SK-N-SH treated with all-trans-retinoic acid at 6 μM for 48 hours (cell line): ENCODE measurements around the gene CPXM2.

Experiments
- CREB5 ChIP-seq: fragments of 250-450 bp; sonication (Bioruptor Pico); IDR thresholded peaks from 2 replicates; pipeline ENCODE4 v1.5.1; 2020; ENCODE audit warnings: low read depth, mild to moderate bottlenecking, moderate library complexity
- GLIS3 ChIP-seq: fragments of 250-450 bp; sonication (Bioruptor Pico); IDR thresholded peaks from 2 replicates; pipeline ENCODE4 v1.5.0; 2020; ENCODE audit warnings: mild to moderate bottlenecking, moderate library complexity
- ISL1 ChIP-seq: fragments of 250-450 bp; sonication (Bioruptor Pico); IDR thresholded peaks from 2 replicates; pipeline ENCODE4 v2.1.2; 2022; ENCODE audit warnings: mild to moderate bottlenecking, moderate library complexity
- OSR1 ChIP-seq: fragments of 250-450 bp; sonication (Bioruptor Pico); IDR thresholded peaks from 2 replicates; pipeline ENCODE4 v1.8.0; 2022; ENCODE audit warnings: moderate library complexity, mild to moderate bottlenecking, inconsistent platforms
- PPARA ChIP-seq: fragments of 250-450 bp; sonication (Bioruptor Pico); IDR thresholded peaks from 2 replicates; pipeline ENCODE4 v1.5.0; 2020; ENCODE audit warnings: mild to moderate bottlenecking, borderline replicate concordance
- RARB ChIP-seq: fragments of 250-450 bp; sonication (Bioruptor Pico); IDR thresholded peaks from 2 replicates; pipeline ENCODE4 v1.8.0; 2021; ENCODE audit warnings: mild to moderate bottlenecking, moderate library complexity
- TCF4 ChIP-seq: fragments of 250-450 bp; sonication (Bioruptor Pico); IDR thresholded peaks from 2 replicates; pipeline ENCODE4 v1.8.0; 2021; ENCODE audit warnings: mild to moderate bottlenecking, moderate library complexity, borderline replicate concordance
- TOX ChIP-seq: fragments of 250-450 bp; sonication (Bioruptor Pico); IDR thresholded peaks from 2 replicates; pipeline ENCODE4 v1.8.0; 2021; ENCODE audit warnings: mild to moderate bottlenecking, moderate library complexity, borderline replicate concordance
- ZC3H10 ChIP-seq: fragments of 250-450 bp; sonication (Bioruptor Pico); IDR thresholded peaks from 2 replicates; pipeline ENCODE4 v1.5.1; 2021; ENCODE audit warnings: mild to moderate bottlenecking, moderate library complexity
- ZFP3 ChIP-seq: fragments of 250-450 bp; sonication (Bioruptor Pico); IDR thresholded peaks from 2 replicates; pipeline ENCODE4 v1.5.0; 2020; ENCODE audit warnings: mild to moderate bottlenecking, moderate library complexity
- ZFP30 ChIP-seq: fragments of 450-650 bp; formaldehyde crosslinking; IDR thresholded peaks from 2 replicates; pipeline ENCODE4 v1.5.0; 2022; ENCODE audit warnings: mild to moderate bottlenecking, moderate library complexity
- ZNF565 ChIP-seq: fragments of 450-650 bp; formaldehyde crosslinking; conservative IDR thresholded peaks from 2 replicates; pipeline ENCODE4 v1.5.0; 2020; ENCODE audit warnings: low read depth, mild to moderate bottlenecking, moderate library complexity
- TF ChIP-seq, protein P1 (sequence below): fragments of 250-450 bp; sonication (Bioruptor Pico); IDR thresholded peaks from 2 replicates; pipeline ENCODE4 v1.8.0; 2020; ENCODE audit warnings: mild to moderate bottlenecking, moderate library complexity, borderline replicate concordance
- TF ChIP-seq, protein P2 (sequence below): fragments of 250-450 bp; sonication (Bioruptor Pico); IDR thresholded peaks from 2 replicates; pipeline ENCODE4 v1.5.0; 2020; ENCODE audit warnings: mild to moderate bottlenecking, moderate library complexity

DNA sequence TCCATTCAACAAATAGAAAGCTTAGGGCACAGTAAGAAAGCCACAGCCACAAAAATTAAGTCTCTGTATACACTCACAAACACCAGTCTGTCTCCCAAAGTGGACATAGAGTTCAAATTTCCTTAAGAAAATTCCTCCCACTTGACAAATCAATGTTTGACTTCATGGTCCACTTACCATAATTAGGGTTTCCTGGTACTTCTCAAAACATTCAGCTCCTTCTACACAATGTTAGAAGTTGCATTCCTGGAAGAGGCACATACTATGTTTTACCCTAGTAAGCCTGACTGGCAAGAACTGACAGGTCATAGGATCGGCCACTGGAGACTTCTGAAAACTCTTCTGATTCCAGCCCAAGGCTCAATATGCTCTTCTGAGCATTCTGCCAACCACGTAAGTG, 70.5 kb downstream of the CPXM2 start:
- TF ChIP-seq, protein P1, sequence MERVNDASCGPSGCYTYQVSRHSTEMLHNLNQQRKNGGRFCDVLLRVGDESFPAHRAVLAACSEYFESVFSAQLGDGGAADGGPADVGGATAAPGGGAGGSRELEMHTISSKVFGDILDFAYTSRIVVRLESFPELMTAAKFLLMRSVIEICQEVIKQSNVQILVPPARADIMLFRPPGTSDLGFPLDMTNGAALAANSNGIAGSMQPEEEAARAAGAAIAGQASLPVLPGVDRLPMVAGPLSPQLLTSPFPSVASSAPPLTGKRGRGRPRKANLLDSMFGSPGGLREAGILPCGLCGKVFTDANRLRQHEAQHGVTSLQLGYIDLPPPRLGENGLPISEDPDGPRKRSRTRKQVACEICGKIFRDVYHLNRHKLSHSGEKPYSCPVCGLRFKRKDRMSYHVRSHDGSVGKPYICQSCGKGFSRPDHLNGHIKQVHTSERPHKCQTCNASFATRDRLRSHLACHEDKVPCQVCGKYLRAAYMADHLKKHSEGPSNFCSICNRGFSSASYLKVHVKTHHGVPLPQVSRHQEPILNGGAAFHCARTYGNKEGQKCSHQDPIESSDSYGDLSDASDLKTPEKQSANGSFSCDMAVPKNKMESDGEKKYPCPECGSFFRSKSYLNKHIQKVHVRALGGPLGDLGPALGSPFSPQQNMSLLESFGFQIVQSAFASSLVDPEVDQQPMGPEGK (CRISPR knock-in tag) = no peak
- TF ChIP-seq ZC3H10 (no peak), TOX (CRISPR knock-in tag) (no peak), ZFP30 (CRISPR knock-in tag) (no peak), TCF4 (CRISPR knock-in tag) (no peak), ZFP3 (CRISPR knock-in tag) (no peak), CREB5 (CRISPR knock-in tag) (no peak), GLIS3 (no peak), RARB (no peak), PPARA (no peak), ZNF565 (CRISPR knock-in tag) (no peak), OSR1 (no peak), ISL1 (CRISPR knock-in tag) (no peak)
- TF ChIP-seq, protein P2, sequence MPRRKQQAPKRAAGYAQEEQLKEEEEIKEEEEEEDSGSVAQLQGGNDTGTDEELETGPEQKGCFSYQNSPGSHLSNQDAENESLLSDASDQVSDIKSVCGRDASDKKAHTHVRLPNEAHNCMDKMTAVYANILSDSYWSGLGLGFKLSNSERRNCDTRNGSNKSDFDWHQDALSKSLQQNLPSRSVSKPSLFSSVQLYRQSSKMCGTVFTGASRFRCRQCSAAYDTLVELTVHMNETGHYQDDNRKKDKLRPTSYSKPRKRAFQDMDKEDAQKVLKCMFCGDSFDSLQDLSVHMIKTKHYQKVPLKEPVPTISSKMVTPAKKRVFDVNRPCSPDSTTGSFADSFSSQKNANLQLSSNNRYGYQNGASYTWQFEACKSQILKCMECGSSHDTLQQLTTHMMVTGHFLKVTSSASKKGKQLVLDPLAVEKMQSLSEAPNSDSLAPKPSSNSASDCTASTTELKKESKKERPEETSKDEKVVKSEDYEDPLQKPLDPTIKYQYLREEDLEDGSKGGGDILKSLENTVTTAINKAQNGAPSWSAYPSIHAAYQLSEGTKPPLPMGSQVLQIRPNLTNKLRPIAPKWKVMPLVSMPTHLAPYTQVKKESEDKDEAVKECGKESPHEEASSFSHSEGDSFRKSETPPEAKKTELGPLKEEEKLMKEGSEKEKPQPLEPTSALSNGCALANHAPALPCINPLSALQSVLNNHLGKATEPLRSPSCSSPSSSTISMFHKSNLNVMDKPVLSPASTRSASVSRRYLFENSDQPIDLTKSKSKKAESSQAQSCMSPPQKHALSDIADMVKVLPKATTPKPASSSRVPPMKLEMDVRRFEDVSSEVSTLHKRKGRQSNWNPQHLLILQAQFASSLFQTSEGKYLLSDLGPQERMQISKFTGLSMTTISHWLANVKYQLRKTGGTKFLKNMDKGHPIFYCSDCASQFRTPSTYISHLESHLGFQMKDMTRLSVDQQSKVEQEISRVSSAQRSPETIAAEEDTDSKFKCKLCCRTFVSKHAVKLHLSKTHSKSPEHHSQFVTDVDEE = no peak
